ENCODE results near the gene KRTAP19-3.
"Not testable (repeated sequence)": the region's sequence is repeated elsewhere in the genome, so short reads cannot be mapped to it uniquely, and the experiment has no call there.

The KRTAP19-3 gene

GRCh38 chr21:30491963-30492428 lies at the start of gene KRTAP19-3:
Gene KRTAP19-3 (minus strand): TSS chr21:30492013. CDS start chr21:30491957, 56 bp downstream.
- TF ChIP-seq, protein P1, sequence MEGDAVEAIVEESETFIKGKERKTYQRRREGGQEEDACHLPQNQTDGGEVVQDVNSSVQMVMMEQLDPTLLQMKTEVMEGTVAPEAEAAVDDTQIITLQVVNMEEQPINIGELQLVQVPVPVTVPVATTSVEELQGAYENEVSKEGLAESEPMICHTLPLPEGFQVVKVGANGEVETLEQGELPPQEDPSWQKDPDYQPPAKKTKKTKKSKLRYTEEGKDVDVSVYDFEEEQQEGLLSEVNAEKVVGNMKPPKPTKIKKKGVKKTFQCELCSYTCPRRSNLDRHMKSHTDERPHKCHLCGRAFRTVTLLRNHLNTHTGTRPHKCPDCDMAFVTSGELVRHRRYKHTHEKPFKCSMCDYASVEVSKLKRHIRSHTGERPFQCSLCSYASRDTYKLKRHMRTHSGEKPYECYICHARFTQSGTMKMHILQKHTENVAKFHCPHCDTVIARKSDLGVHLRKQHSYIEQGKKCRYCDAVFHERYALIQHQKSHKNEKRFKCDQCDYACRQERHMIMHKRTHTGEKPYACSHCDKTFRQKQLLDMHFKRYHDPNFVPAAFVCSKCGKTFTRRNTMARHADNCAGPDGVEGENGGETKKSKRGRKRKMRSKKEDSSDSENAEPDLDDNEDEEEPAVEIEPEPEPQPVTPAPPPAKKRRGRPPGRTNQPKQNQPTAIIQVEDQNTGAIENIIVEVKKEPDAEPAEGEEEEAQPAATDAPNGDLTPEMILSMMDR (conservative IDR thresholded peaks at IDR 0.05), result no peak
- no peak within 1 kb of the TSS for H3K27ac ChIP-seq

DNA sequence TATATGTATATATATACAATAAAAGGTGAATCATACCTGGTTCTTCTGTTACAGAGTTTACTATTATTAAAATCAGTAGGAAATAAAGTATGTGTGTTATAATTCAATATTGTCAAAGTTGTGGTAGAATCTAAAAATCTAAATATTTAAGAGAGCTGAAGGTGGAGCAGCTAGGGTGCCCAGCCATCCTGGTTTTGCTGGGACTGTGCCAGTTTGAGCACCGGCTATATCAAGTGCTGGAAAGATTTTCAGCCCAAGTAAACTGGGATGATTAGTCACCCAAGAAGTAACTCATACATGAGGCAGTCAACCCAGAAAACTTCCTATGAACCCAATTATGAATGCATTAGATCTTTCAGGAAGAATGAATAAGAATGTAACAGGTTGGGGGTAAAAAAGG lies 27.1 kb upstream of the KRTAP19-3 start:
- TF ChIP-seq, protein P1 (conservative IDR thresholded peaks at IDR 0.05), result no peak
- no peak overlapping the region for H3K27ac ChIP-seq

DNA sequence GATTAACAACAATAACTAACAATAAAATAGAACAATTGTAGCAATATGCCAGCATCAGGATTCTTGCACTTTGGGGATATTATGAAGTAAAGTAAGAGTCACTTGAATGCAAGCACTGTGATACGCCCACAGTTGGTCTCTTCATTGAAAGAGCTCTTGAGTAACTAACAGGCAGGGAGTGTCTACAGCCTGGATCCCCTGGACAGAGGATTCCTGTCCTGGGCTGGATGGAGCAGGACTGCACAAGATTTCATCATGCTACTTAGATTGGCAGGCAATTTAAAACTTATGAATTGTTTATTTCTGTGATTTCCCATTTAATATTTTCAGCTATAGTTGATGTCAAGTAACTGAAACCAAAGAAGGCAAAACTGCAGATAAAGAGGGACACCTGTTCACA lies 23.9 kb upstream of the KRTAP19-3 start:
- TF ChIP-seq, protein P1 (conservative IDR thresholded peaks at IDR 0.05), result no peak
- H3K27ac ChIP-seq, result no peak overlapping the region

GRCh38 chr21:30505621-30506205 lies 13.9 kb upstream of the KRTAP19-3 start:
- TF ChIP-seq, protein P1 (conservative IDR thresholded peaks at IDR 0.05), result peak; percentile 95

GRCh38 chr21:30502041-30502440 lies 10.2 kb upstream of the KRTAP19-3 start, which contains the start of gene KRTAP19-5:
Gene KRTAP19-5 (minus strand): TSS chr21:30502141. CDS start chr21:30502090, 51 bp downstream.
- TF ChIP-seq, protein P1 (conservative IDR thresholded peaks at IDR 0.05), result no peak
- H3K27ac ChIP-seq, result no peak within 1 kb of the TSS

More at GRCh38 chr21:30505621-30506205, 13.9 kb upstream of the KRTAP19-3 start:
- H3K27ac ChIP-seq, result not testable (repeated sequence)

DNA sequence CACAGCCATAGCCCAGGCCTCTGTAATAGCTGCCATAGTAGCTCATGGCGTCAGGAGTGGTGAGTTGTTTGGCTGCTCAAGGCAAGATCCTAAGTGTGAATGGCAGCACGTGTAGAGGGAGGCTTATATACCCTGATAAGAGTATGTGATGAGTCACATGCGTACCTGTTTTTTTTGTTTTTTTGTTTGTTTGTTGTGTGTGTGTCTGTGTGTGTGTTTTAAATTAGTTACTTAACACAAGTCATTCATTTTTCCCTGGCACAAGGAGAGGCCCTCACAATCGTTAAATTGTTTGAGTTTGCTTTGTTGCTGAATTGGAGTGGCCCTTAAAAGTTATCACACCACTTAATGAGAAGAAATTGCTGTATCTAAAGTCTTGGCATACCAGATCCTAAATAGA lies 5.3 kb upstream of the KRTAP19-3 start, which contains the start of gene KRTAP19-4:
TSS of gene KRTAP19-4 (minus strand) at position 101 of the 400 bp plus-strand sequence. CDS start at position 46, 55 bp downstream.
- TF ChIP-seq, protein P1 (conservative IDR thresholded peaks at IDR 0.05), result no peak
- H3K27ac ChIP-seq, result no peak within 1 kb of the TSS

GRCh38 chr21:30487336-30487735 lies 4.5 kb downstream of the KRTAP19-3 start, which contains the start of gene KRTAP19-2:
Gene KRTAP19-2 (minus strand): TSS chr21:30487436. CDS start chr21:30487348, 88 bp downstream.
- H3K27ac ChIP-seq, result no peak within 1 kb of the TSS
- TF ChIP-seq, protein P1 (conservative IDR thresholded peaks at IDR 0.05), result no peak
